Esophagus muscularis mucosa (tissue), 4 donors: ENCODE results near the gene HSD17B3. TPM values are rescaled to one million over a fixed set of nuclear protein-coding genes. Genes with fewer than 3 reads are reported as not detected.

Experiments used
- DNase-seq: peaks from one replicate; pipeline ENCODE4 v3.0.0-alpha.2; 2017; ENCODE audit errors: extremely low spot score
- H3K27ac ChIP-seq, 4 donors: fragments of 200-600 bp; sonication (generic); replicated peaks in 1 of 4; 1 replicate in 3 of 4; 2 replicates in 1 of 4; pipeline ENCODE4 v1.5.1; 2016 to 2019; ENCODE audit warnings: mild to moderate bottlenecking in 1 of 4
- H3K27me3 ChIP-seq, 4 donors: fragments of 200-600 bp; sonication (generic); one replicate each; pipeline versions ENCODE4 v1.5.1 to v1.6.0; 2016 to 2019
- H3K36me3 ChIP-seq, 4 donors: fragments of 200-600 bp; sonication (generic); one replicate each; pipeline ENCODE4 v1.5.1; 2016 to 2019
- H3K4me1 ChIP-seq, 4 donors: fragments of 200-600 bp; sonication (generic); one replicate each; pipeline ENCODE4 v1.5.1; 2016 to 2019
- H3K4me3 ChIP-seq, 4 donors: fragments of 200-600 bp; sonication (generic); 1 replicate in 2 of 4; 2 replicates in 2 of 4; pipeline ENCODE4 v1.5.1; 2016 to 2019; ENCODE audit warnings: mild to moderate bottlenecking in 4 of 4, moderate library complexity in 1 of 4
- H3K9me3 ChIP-seq, 4 donors: fragments of 200-600 bp; sonication (generic); 1 replicate in 3 of 4; 2 replicates in 1 of 4; pipeline ENCODE4 v1.5.1; 2016 to 2019
- EP300 ChIP-seq: sonication (generic); formaldehyde crosslinking; IDR thresholded peaks from one replicate; pipeline ENCODE4 v1.6.1; 2017; ENCODE audit warnings: antibody characterized with exemption
- POLR2A ChIP-seq: fragments of 450-650 bp; IDR thresholded peaks from one replicate; pipeline ENCODE4 v1.6.1; 2017; ENCODE audit warnings: antibody characterized with exemption, moderate library complexity, mild to moderate bottlenecking, low read depth
- POLR2AphosphoS5 ChIP-seq, 2 donors: sonication (generic); formaldehyde crosslinking; IDR thresholded peaks; one replicate each; pipeline ENCODE4 v1.6.1; 2017; ENCODE audit warnings: antibody characterized with exemption in 2 of 2
- WGBS: methylation state at CpG from one replicate; pipeline ENCODE4 v1.1.5; 2018; 5-methylcytosine and 5-hydroxymethylcytosine counted together
- intact Hi-C: fragments of 100-400 bp; cut with DNase I; formaldehyde crosslinking; loops from one replicate; pipeline ENCODE4 v1.15.1; 2023
- small RNA-seq, 3 donors: library from RNA; depleted of rRNA; stranded (forward); fragments of <200 nt; gene quantifications; one replicate each; pipeline ENCODE3, GENCODE V24; 2016
- total RNA-seq, 4 donors: library from RNA; depleted of rRNA; stranded (reverse); fragments of >200 nt; gene quantifications; one replicate each; pipeline versions ENCODE4 v1.1.0 to v1.2.1, GENCODE V29; 2016
- TF ChIP-seq, protein P1 (sequence below), 3 experiments: fragments of 200-600 bp in 2 of 3; fragments of 450-650 bp in 1 of 3; sonication (generic) in 2 of 3; IDR thresholded peaks; one replicate each; pipeline ENCODE4 v1.5.1; 2017 to 2019; ENCODE audit warnings: antibody characterized with exemption in 3 of 3, mild to moderate bottlenecking in 2 of 3, moderate library complexity in 1 of 3

Gene HSD17B3
- total RNA-seq, 4 donors from 2014 or later, result 0.83 to 0.98 (median 0.83) TPM; not detected in 1

DNA sequence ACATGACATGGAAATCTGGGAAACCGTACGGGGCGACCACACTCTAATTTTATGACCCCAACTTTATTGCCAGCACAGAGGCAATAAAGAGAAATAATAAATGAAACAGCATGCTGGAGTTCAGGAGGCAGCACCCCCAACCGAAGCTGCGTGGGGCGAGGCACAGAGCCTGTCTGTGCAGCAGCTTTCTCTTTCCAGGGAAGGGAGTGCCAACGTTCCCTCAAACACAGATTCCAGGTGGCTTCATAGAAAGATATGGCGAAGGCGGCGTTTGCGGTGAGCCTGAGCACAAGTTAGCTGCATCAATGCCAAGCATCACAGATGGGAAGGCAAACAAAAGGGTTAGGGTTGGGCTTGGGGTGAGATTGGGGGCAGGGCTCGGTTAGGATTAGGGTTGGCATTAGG is 114.8 kb downstream of the HSD17B3 start:
- intact Hi-C loops, result no loop called here
- TF ChIP-seq, protein P1, sequence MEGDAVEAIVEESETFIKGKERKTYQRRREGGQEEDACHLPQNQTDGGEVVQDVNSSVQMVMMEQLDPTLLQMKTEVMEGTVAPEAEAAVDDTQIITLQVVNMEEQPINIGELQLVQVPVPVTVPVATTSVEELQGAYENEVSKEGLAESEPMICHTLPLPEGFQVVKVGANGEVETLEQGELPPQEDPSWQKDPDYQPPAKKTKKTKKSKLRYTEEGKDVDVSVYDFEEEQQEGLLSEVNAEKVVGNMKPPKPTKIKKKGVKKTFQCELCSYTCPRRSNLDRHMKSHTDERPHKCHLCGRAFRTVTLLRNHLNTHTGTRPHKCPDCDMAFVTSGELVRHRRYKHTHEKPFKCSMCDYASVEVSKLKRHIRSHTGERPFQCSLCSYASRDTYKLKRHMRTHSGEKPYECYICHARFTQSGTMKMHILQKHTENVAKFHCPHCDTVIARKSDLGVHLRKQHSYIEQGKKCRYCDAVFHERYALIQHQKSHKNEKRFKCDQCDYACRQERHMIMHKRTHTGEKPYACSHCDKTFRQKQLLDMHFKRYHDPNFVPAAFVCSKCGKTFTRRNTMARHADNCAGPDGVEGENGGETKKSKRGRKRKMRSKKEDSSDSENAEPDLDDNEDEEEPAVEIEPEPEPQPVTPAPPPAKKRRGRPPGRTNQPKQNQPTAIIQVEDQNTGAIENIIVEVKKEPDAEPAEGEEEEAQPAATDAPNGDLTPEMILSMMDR (IDR thresholded peaks at IDR 0.05), result no peak
- no peak for TF ChIP-seq EP300
- no peak for TF ChIP-seq POLR2A
- no peak for TF ChIP-seq POLR2AphosphoS5 (IDR thresholded peaks at IDR 0.05)
- 83% methylated on average over 12 of the region's 12 CpGs for WGBS
- Histone ChIP-seq H3K27ac (peak overlapping the region in 1 of 4 donors; percentile 9), H3K9me3 (peaks cover 0 to 18% (median 16%) of the 10 kb centered on the region in 4 donors), H3K27me3 (peaks cover 0 to 4% (median 0%) of the 10 kb centered on the region in 4 donors), H3K36me3 (no peaks in the 10 kb centered on the region), H3K4me3 (no peak overlapping the region), H3K4me1 (peaks cover 0 to 17% (median 16%) of the 10 kb centered on the region in 4 donors)
- DNase-seq, result no peak

DNA sequence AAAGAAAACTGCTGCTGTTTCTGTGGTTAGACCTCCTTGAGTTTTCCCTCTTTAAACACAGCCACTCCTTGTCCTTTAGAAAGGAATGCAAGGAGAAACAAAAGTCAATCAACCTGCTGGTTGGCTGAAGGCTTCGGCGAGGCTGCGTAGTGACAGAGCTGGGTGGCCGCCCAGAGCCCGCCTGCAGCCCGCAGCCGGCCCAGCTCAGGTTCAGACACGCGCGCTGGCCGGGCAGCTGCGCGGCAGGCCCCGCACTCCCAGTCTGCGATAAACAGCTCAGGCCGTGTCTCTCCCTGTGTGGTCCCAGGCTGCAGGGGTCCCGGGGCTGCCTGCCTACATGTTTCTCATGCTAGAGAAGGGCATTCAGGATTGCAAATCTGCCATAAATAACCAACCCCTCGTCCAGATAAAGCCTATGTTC is 115.4 kb downstream of the HSD17B3 start:
- TF ChIP-seq POLR2AphosphoS5 (IDR thresholded peaks at IDR 0.05), result no peak
- TF ChIP-seq EP300, result no peak
- TF ChIP-seq, protein P1 (IDR thresholded peaks at IDR 0.05), result no peak
- TF ChIP-seq POLR2A, result no peak
- WGBS, result 14% methylated on average over 13 of the region's 18 CpGs
- no peak for DNase-seq
- Histone ChIP-seq H3K27ac (peak overlapping the region in 1 of 4 donors; percentile 9), H3K9me3 (peaks cover 0 to 18% (median 16%) of the 10 kb centered on the region in 4 donors), H3K36me3 (no peaks in the 10 kb centered on the region), H3K4me3 (peak overlapping the region in 1 of 4 donors; percentile 15), H3K27me3 (peaks cover 0 to 4% (median 0%) of the 10 kb centered on the region in 4 donors), H3K4me1 (peaks cover 0 to 17% (median 16%) of the 10 kb centered on the region in 4 donors)
- intact Hi-C loops, result no loop called here

DNA sequence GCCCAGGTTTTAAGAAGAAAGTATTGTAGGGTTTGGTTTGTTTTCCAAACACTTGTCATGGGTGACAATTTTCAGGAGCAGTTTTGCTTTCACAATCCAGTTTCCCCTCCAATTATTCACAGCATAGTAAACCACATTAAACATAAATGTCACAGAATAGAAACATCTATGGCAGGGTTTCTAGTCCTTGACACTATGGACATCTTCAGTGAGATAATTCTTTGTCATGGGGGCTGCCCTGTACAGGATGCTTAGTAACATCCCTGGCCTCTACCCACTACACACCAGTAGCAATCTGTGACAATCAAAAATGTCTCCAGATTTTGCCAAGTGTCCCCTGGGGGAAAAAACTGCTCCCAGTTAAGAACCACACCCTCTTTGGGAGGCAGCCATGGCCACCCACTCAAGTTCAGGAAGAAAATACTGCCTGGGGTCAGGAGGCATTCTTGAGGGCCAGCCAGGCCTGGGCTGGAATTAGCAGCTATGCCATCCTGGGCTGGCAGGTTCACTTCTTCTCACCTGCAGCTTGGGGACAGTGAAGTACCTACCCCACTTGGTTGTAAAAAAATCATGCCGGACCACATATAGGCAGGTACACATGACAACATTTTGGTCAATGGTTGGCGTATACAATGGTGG is 116.3 kb downstream of the HSD17B3 start:
- DNase-seq, result no peak
- peaks cover 0 to 17% (median 16%) of the 10 kb centered on the region in 4 donors for H3K4me1 ChIP-seq
- H3K9me3 ChIP-seq, result peaks cover 0 to 14% (median 13%) of the 10 kb centered on the region in 4 donors
- WGBS, result 97% methylated on average over 2 of the region's 2 CpGs
- intact Hi-C loops, result no loop called here
- no peak for TF ChIP-seq EP300
- TF ChIP-seq POLR2A, result no peak
- no peak for TF ChIP-seq POLR2AphosphoS5 (IDR thresholded peaks at IDR 0.05)
- TF ChIP-seq, protein P1 (IDR thresholded peaks at IDR 0.05), result no peak
- no peaks in the 10 kb centered on the region for H3K36me3 ChIP-seq
- no peak overlapping the region for H3K27ac ChIP-seq
- peaks cover 0 to 4% (median 0%) of the 10 kb centered on the region in 4 donors for H3K27me3 ChIP-seq
- H3K4me3 ChIP-seq, result no peak overlapping the region

Small RNA genes lying within 50 kb of the gene (small RNA-seq; reads per million reads assigned to genes)
- gene RNU6-1160P, result 0 reads per million in 3 donors

Other genes starting within 250 kb of the HSD17B3 start
- 10 to 100 TPM; 20.5 to 29.5 (median 21.8) TPM for gene SLC35D2, start 81.5 kb upstream of the HSD17B3 start, total RNA-seq
- 1 to 10 TPM; 2.0 to 3.4 (median 2.6) TPM for gene ZNF367, start 116.2 kb upstream of the HSD17B3 start, total RNA-seq
- 10 to 100 TPM; 38.4 to 97.2 (median 54.2) TPM for gene HABP4, start 148.0 kb upstream of the HSD17B3 start, total RNA-seq